Measurements from ENCODE around the gene C1orf210. TPM values are rescaled to one million over a fixed set of nuclear protein-coding genes. Genes with fewer than 3 reads are reported as not detected.

Gene C1orf210
- total and polyA plus RNA-seq, 9 donors: 0.42 to 2.1 (median 0.72) TPM; not detected in 4

DNA sequence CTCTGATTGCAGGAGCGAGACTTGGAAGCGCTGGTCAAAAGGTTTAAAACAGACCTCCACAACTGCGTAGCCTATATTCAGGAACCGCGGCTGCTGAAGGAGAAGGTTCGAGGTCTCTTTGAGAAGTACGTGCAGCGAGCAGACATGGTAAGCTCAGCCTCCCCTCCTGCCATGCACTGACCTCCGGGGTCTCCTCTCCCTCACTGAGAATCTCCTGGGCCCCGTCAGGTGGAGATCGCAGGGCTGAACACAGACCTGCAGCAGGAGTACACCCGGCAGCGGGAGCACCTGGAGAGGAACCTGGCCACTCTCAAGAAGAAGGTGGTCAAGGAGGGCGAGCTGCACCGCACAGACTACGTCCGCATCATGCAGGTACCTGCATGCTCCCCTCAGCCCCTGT lies 51.1 kb downstream of the C1orf210 start:
- Histone ChIP-seq H3K9me3 (no peaks in the 10 kb centered on the region), H3K36me3 (no peaks in the 10 kb centered on the region), H3K4me1 (ENCODE audit: insufficient read depth) (peaks cover 7% of the 10 kb centered on the region), H3K4me3 (no peak overlapping the region), H3K27ac (no peak overlapping the region), H3K27me3 (no peaks in the 10 kb centered on the region)
- 92 to 94% (median 94%) methylated on average over 16 to 17 of the region's 17 CpGs for WGBS, 3 donors
- DNase-seq: no peak
- intact Hi-C loops (cut with DNase I): loop anchor here in 2 of 4 donors (10.0 kb wide), 2 partner anchors 131 to 181 kb away; partner anchors contain the start of gene ELOVL1 (in 1 of the 2)
- TF ChIP-seq, protein P1, sequence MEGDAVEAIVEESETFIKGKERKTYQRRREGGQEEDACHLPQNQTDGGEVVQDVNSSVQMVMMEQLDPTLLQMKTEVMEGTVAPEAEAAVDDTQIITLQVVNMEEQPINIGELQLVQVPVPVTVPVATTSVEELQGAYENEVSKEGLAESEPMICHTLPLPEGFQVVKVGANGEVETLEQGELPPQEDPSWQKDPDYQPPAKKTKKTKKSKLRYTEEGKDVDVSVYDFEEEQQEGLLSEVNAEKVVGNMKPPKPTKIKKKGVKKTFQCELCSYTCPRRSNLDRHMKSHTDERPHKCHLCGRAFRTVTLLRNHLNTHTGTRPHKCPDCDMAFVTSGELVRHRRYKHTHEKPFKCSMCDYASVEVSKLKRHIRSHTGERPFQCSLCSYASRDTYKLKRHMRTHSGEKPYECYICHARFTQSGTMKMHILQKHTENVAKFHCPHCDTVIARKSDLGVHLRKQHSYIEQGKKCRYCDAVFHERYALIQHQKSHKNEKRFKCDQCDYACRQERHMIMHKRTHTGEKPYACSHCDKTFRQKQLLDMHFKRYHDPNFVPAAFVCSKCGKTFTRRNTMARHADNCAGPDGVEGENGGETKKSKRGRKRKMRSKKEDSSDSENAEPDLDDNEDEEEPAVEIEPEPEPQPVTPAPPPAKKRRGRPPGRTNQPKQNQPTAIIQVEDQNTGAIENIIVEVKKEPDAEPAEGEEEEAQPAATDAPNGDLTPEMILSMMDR (IDR thresholded peaks at IDR 0.05): no peak
- TF ChIP-seq EP300 (IDR thresholded peaks at IDR 0.05) (no peak), POLR2A (IDR thresholded peaks at IDR 0.05) (no peak)

DNA sequence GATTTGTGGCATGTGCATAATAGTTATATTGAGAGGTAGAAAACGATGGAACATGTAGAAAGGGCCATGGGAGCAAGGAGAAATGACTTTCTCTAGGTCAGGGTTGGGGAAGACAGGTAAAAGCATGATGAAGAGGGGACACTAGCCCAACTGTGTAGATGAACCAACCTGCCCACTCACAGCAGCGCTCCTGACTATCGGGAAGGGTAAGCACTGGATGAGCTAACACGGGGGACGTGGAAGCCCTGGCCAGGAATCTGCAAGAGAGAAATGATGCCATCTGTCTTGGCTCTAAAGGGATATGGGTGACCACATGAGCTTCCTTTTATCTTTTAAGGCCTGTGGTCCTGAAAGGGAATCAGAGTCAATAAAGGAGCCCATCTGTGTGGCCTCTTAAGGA lies 51.8 kb downstream of the C1orf210 start:
- WGBS, 3 donors: 84 to 90% (median 85%) methylated on average over 5 of the region's 5 CpGs
- H3K4me1 ChIP-seq (ENCODE audit: insufficient read depth): peaks cover 7% of the 10 kb centered on the region

DNA sequence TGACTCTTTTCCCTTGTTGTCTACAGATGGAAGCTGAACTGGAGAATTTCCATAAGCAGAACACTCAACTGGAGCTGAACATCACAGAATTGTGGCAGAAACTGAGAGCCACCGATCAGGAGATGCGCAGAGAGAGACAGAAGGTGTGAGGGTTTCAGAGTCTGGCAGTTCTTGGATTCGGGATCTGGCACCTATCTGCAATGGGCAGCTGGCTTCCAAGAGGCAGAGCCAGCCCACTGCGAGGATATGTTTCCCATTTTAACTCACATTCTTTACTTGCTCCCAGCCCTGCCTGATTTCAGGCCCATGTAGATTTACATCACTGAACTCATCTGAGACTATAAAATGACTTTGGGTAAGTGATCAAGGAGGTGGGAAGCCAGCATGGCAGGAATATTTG lies 52.9 kb downstream of the C1orf210 start:
- intact Hi-C loops (cut with DNase I): loop anchor here in 2 of 4 donors (10.0 kb wide), 2 partner anchors 132 to 182 kb away; partner anchors contain the start of gene ELOVL1 (in 1 of the 2)
- DNase-seq: no peak
- H3K27ac ChIP-seq: no peak overlapping the region
- WGBS, 3 donors: 67 to 75% (median 68%) methylated on average over 4 of the region's 4 CpGs
- H3K36me3 ChIP-seq: no peaks in the 10 kb centered on the region
- no peaks in the 10 kb centered on the region for H3K27me3 ChIP-seq
- H3K4me1 ChIP-seq (ENCODE audit: insufficient read depth): peaks cover 7% of the 10 kb centered on the region
- H3K4me3 ChIP-seq: no peak overlapping the region
- no peak for TF ChIP-seq EP300 (IDR thresholded peaks at IDR 0.05)
- TF ChIP-seq, protein P1 (IDR thresholded peaks at IDR 0.05): no peak
- no peak for TF ChIP-seq POLR2A (IDR thresholded peaks at IDR 0.05)
- H3K9me3 ChIP-seq: no peaks in the 10 kb centered on the region

More for the DNA sequence above, 51.8 kb downstream of the C1orf210 start:
- H3K4me3 ChIP-seq: no peak overlapping the region
- H3K9me3 ChIP-seq: no peaks in the 10 kb centered on the region
- H3K27me3 ChIP-seq: no peaks in the 10 kb centered on the region
- DNase-seq: no peak
- TF ChIP-seq POLR2A (IDR thresholded peaks at IDR 0.05): no peak
- TF ChIP-seq, protein P1 (IDR thresholded peaks at IDR 0.05): no peak
- no peak for TF ChIP-seq EP300 (IDR thresholded peaks at IDR 0.05)
- H3K27ac ChIP-seq: no peak overlapping the region
- no peaks in the 10 kb centered on the region for H3K36me3 ChIP-seq
- intact Hi-C loops (cut with DNase I): loop anchor here in 2 of 4 donors (10.0 kb wide), 2 partner anchors 131 to 181 kb away; partner anchors contain the start of gene ELOVL1 (in 1 of the 2)

DNA sequence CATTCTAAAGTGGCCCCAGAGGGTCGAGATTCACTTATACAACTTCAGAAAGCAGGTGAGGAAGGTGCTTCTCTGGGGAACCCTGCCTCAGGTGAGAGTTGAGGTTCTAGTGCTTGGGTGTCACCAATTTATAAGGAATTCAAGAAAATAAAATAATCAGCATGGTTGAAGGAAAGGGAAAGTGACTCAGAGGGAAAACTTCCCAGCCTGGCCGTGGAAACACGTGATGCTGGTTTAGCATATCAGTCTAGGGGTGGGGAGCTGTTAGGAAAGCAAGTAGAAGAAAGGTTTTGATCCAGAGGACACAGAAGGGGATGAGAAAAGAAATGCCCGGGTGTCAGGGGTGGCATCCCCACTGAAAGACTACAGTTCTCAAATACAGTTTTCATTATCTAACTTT lies 53.3 kb downstream of the C1orf210 start:
- Histone ChIP-seq H3K27ac (no peak overlapping the region), H3K9me3 (no peaks in the 10 kb centered on the region), H3K36me3 (no peaks in the 10 kb centered on the region), H3K4me3 (no peak overlapping the region), H3K4me1 (ENCODE audit: insufficient read depth) (peaks cover 7% of the 10 kb centered on the region), H3K27me3 (no peaks in the 10 kb centered on the region)
- DNase-seq: peak in 1 of 5 donors; percentile 37
- no peak for TF ChIP-seq POLR2A (IDR thresholded peaks at IDR 0.05)
- TF ChIP-seq, protein P1 (IDR thresholded peaks at IDR 0.05): no peak
- TF ChIP-seq EP300 (IDR thresholded peaks at IDR 0.05): no peak
- intact Hi-C loops (cut with DNase I): loop anchor here in 2 of 4 donors (10.0 kb wide), 2 partner anchors 133 to 183 kb away; partner anchors contain the start of gene ELOVL1 (in 1 of the 2)
- WGBS, 3 donors: 31 to 37% (median 33%) methylated on average over 4 of the region's 4 CpGs

Other genes starting within 250 kb of the C1orf210 start
- 10 to 100 TPM; 22.1 to 49.3 (median 38.5) TPM for gene EBNA1BP2, start 113.3 kb downstream of the C1orf210 start, total RNA-seq
- 10 to 100 TPM; 38.5 to 59.7 TPM for gene EBNA1BP2, start 113.3 kb downstream of the C1orf210 start, polyA plus RNA-seq
- 10 to 100 TPM in 1 of 7 donors, 1 to 10 TPM in 2, under 1 TPM in 4; 0.13 to 13.2 (median 0.97) TPM for gene CFAP57, start 113.3 kb downstream of the C1orf210 start, total RNA-seq
- gene CFAP57, start 113.3 kb downstream of the C1orf210 start, polyA plus RNA-seq: under 1 TPM; 0.18 to 0.40 TPM
- 10 to 100 TPM in 1 of 7 donors, 1 to 10 TPM in 4, under 1 TPM in 2; 0.23 to 20.6 (median 1.9) TPM for gene TMEM125, start 15.6 kb downstream of the C1orf210 start, total RNA-seq
- gene TMEM125, start 15.6 kb downstream of the C1orf210 start, polyA plus RNA-seq: 1 to 10 TPM in 1 of 2 donors, under 1 TPM in 1; 0.52 to 1.1 TPM
- gene TIE1, start 15.4 kb upstream of the C1orf210 start, total RNA-seq: 10 to 100 TPM in 5 of 7 donors, 1 to 10 TPM in 2; 6.4 to 29.3 (median 10.6) TPM
- gene TIE1, start 15.4 kb upstream of the C1orf210 start, polyA plus RNA-seq: 10 to 100 TPM; 11.5 to 25.5 TPM
- 1 to 10 TPM in 3 of 7 donors, under 1 TPM in 3, not detected in 1; 0.36 to 2.6 (median 1.4) TPM for gene MPL, start 52.2 kb upstream of the C1orf210 start, total RNA-seq
- gene MPL, start 52.2 kb upstream of the C1orf210 start, polyA plus RNA-seq: under 1 TPM; 0.35 to 0.63 TPM
- gene CDC20, start 73.4 kb upstream of the C1orf210 start, total RNA-seq: 1 to 10 TPM in 3 of 7 donors, under 1 TPM in 3, not detected in 1; 0.50 to 2.0 (median 1.3) TPM
- gene CDC20, start 73.4 kb upstream of the C1orf210 start, polyA plus RNA-seq: 1 to 10 TPM; 1.1 to 2.9 TPM
- gene ELOVL1, start 82.4 kb upstream of the C1orf210 start, total RNA-seq: 10 to 100 TPM; 10.0 to 50.6 (median 34.1) TPM
- gene ELOVL1, start 82.4 kb upstream of the C1orf210 start, polyA plus RNA-seq: 100 to 1,000 TPM in 1 of 2 donors, 10 to 100 TPM in 1; 42.8 to 130 TPM
- gene MED8, start 104.2 kb upstream of the C1orf210 start, total RNA-seq: 10 to 100 TPM; 13.7 to 39.3 (median 24.0) TPM
- 10 to 100 TPM; 26.0 to 40.0 TPM for gene MED8, start 104.2 kb upstream of the C1orf210 start, polyA plus RNA-seq
- 10 to 100 TPM; 25.5 to 89.3 (median 60.9) TPM for gene SZT2, start 104.3 kb upstream of the C1orf210 start, total RNA-seq
- 10 to 100 TPM; 16.8 to 17.6 TPM for gene SZT2, start 104.3 kb upstream of the C1orf210 start, polyA plus RNA-seq
- 10 to 100 TPM; 57.3 to 94.4 (median 78.9) TPM for gene HYI, start 168.3 kb upstream of the C1orf210 start, total RNA-seq
- 10 to 100 TPM; 16.6 to 77.2 TPM for gene HYI, start 168.3 kb upstream of the C1orf210 start, polyA plus RNA-seq
- gene PTPRF, start 245.3 kb upstream of the C1orf210 start, total RNA-seq: 100 to 1,000 TPM in 3 of 7 donors, 10 to 100 TPM in 4; 26.3 to 165 (median 95.5) TPM
- gene PTPRF, start 245.3 kb upstream of the C1orf210 start, polyA plus RNA-seq: 10 to 100 TPM; 24.4 to 35.4 TPM